ENCODE results near the gene SEPHS1.

- no peak for TF ChIP-seq CTCF (IDR thresholded peaks at IDR 0.05)
- TF ChIP-seq POLR2A (IDR thresholded peaks at IDR 0.05): no peak
These were observed 25.4 kb downstream of the SEPHS1 start for GRCh38 chr10:13322615-13323148.

Measured in Peyer's patch (tissue), 4 donors.